HFFc6 (cell line): Measurements from ENCODE around the gene ERG. TPM values are rescaled to one million over a fixed set of nuclear protein-coding genes. Genes with fewer than 3 reads are reported as not detected.

Experiments used
- DNase-seq: peaks from one replicate; pipeline ENCODE4 v3.0.0-alpha.2; 2018
- H3K27ac Mint-ChIP-seq: 2 replicates; pipeline ENCODE4 v1.8.0; 2020; ENCODE audit warnings: mild to moderate bottlenecking, mixed read lengths
- H3K27me3 Mint-ChIP-seq: 2 replicates; pipeline ENCODE4 v1.8.0; 2021; ENCODE audit warnings: mild to moderate bottlenecking, moderate library complexity, mixed read lengths; ENCODE audit not compliant: insufficient read depth
- H3K36me3 Mint-ChIP-seq: 2 replicates; pipeline ENCODE4 v1.8.0; 2021; ENCODE audit warnings: low read depth, mixed read lengths
- H3K4me1 Mint-ChIP-seq: 2 replicates; pipeline ENCODE4 v1.8.0; 2020; ENCODE audit warnings: low read depth, mixed read lengths
- H3K4me3 Mint-ChIP-seq: 2 replicates; pipeline ENCODE4 v1.8.0; 2020; ENCODE audit warnings: mild to moderate bottlenecking, moderate library complexity, mixed read lengths
- H3K9me3 Mint-ChIP-seq: 2 replicates; pipeline ENCODE4 v1.8.0; 2020; ENCODE audit warnings: mild to moderate bottlenecking, mixed read lengths
- CTCF ChIP-seq: fragments of 200-600 bp; sonication (generic); IDR thresholded peaks from 2 replicates; pipeline ENCODE4 v1.5.0; 2021; ENCODE audit warnings: antibody characterized with exemption, mild to moderate bottlenecking
- total RNA-seq, 6 experiments: library from RNA; stranded (reverse); fragmentation: NEBNext Ultra II Directional; extraction: Animal tissue kit (Norgen Biotek cat#: 25700); gene quantifications; 2 replicates in 1 of 6; 3 replicates in 5 of 6; pipeline ENCODE4 v1.2.3, GENCODE V29; 2021

ERG gene
- total RNA-seq, 6 experiments from 2014 or later: not detected

- Mint-ChIP-seq H3K27me3 (peaks cover 8% of the 10 kb centered on the region; the same call in 1 of the 2 replicates), H3K9me3 (no peaks in the 10 kb centered on the region), H3K4me1 (peaks cover 30% of the 10 kb centered on the region), H3K27ac (no peak overlapping the region; the same call in 1 of the 2 replicates), H3K4me3 (no peak overlapping the region), H3K36me3 (no peaks in the 10 kb centered on the region)
- DNase-seq: no peak
- TF ChIP-seq CTCF: no peak
Measured at GRCh38 chr21:38459490-38459889, 38.8 kb downstream of the ERG start.

GRCh38 chr21:38455403-38455802 lies 42.9 kb downstream of the ERG start:
- no peak for DNase-seq
- peaks cover 11% of the 10 kb centered on the region for H3K27me3 Mint-ChIP-seq
- H3K27ac Mint-ChIP-seq: no peak overlapping the region

GRCh38 chr21:38454702-38455101 lies 43.6 kb downstream of the ERG start:
- DNase-seq: no peak
- H3K9me3 Mint-ChIP-seq: no peaks in the 10 kb centered on the region
- no peaks in the 10 kb centered on the region for H3K36me3 Mint-ChIP-seq
- H3K4me1 Mint-ChIP-seq: peaks cover 16% of the 10 kb centered on the region
- no peak overlapping the region for H3K27ac Mint-ChIP-seq
- H3K4me3 Mint-ChIP-seq: no peak overlapping the region
- peaks cover 11% of the 10 kb centered on the region for H3K27me3 Mint-ChIP-seq
- TF ChIP-seq CTCF: no peak

More at GRCh38 chr21:38455403-38455802, 42.9 kb downstream of the ERG start:
- H3K9me3 Mint-ChIP-seq: no peaks in the 10 kb centered on the region
- H3K36me3 Mint-ChIP-seq: no peaks in the 10 kb centered on the region
- no peak overlapping the region; the same call in 1 of the 2 replicates for H3K4me3 Mint-ChIP-seq
- no peak for TF ChIP-seq CTCF
- peaks cover 23% of the 10 kb centered on the region for H3K4me1 Mint-ChIP-seq

- Mint-ChIP-seq H3K4me1 (peaks cover 12% of the 10 kb centered on the region; the same call in 1 of the 2 replicates), H3K36me3 (no peaks in the 10 kb centered on the region), H3K4me3 (no peak overlapping the region), H3K27me3 (peaks cover 11% of the 10 kb centered on the region), H3K27ac (no peak overlapping the region), H3K9me3 (no peaks in the 10 kb centered on the region)
- no peak for TF ChIP-seq CTCF
- no peak for DNase-seq
Measured at GRCh38 chr21:38454161-38454560, 44.1 kb downstream of the ERG start.

GRCh38 chr21:38448671-38449385 lies 49.4 kb downstream of the ERG start:
- Mint-ChIP-seq H3K4me3 (no peak overlapping the region), H3K27me3 (peaks cover 16% of the 10 kb centered on the region), H3K36me3 (no peaks in the 10 kb centered on the region), H3K27ac (no peak overlapping the region), H3K9me3 (no peaks in the 10 kb centered on the region), H3K4me1 (no peaks in the 10 kb centered on the region)
- DNase-seq: no peak
- TF ChIP-seq CTCF: no peak
